GOT3 (cell line): ENCODE data around the gene BANF2.
"Not testable (repeated sequence)": the region's sequence is repeated elsewhere in the genome, so short reads cannot be mapped to it uniquely, and the experiment has no call there.

Source experiments
- DNase-seq: peaks from one replicate; lab custom pipeline; 2025; ENCODE audit warnings: mixed read lengths; lab: John Stamatoyannopoulos, UW

The BANF2 gene

GRCh38 chr20:17699931-17700351 lies at the start of gene BANF2:
Gene BANF2, plus strand, starts transcription at chr20:17699966. Its CDS starts 25,060 bp downstream, at chr20:17725026.
- DNase-seq = no peak

DNA sequence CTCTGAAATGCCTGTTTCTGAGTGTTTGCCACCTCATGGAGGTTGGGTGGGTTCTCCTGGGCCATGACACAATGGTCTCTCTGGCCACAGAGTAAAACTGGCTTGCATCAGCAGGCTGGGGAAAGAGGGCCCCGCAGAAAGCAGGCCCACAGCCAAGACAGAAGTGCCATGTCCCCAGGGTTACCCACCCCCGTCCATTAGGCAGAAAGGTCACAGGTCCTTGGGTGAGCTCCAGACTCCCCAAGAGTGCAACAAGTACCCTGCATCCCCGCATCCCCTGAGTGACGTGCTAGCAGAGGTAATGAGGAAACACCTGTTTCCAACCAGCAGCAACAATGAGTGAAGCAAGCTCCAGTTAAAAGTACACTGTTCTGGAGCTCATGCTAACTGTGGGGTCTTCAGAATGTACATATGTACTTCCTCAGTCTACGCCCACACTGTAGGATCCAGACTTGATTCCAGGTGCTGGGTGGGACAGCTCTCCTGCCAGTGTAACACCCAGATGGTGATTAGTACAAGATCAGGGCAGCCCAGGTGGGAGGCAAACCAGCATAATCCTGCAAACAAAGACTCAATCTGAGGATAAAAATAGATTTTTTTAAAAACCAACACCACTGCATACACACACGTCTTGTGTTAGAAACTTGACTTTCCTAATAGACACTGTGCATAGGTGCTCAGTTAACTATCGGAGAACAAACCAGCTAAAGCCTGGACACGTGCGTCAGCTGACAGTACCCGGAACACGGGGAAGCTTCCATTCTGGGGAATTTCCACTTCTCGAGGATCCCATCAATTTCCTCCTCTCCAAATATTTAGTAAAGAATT lies 49.3 kb upstream of the BANF2 start:
- no peak for DNase-seq

- no peak for DNase-seq
Observed at GRCh38 chr20:17651129-17651759, 48.5 kb upstream of the BANF2 start.

GRCh38 chr20:17651760-17652388 lies 47.9 kb upstream of the BANF2 start:
- DNase-seq = no peak

GRCh38 chr20:17652411-17652810 lies 47.4 kb upstream of the BANF2 start:
- DNase-seq = no peak

DNA sequence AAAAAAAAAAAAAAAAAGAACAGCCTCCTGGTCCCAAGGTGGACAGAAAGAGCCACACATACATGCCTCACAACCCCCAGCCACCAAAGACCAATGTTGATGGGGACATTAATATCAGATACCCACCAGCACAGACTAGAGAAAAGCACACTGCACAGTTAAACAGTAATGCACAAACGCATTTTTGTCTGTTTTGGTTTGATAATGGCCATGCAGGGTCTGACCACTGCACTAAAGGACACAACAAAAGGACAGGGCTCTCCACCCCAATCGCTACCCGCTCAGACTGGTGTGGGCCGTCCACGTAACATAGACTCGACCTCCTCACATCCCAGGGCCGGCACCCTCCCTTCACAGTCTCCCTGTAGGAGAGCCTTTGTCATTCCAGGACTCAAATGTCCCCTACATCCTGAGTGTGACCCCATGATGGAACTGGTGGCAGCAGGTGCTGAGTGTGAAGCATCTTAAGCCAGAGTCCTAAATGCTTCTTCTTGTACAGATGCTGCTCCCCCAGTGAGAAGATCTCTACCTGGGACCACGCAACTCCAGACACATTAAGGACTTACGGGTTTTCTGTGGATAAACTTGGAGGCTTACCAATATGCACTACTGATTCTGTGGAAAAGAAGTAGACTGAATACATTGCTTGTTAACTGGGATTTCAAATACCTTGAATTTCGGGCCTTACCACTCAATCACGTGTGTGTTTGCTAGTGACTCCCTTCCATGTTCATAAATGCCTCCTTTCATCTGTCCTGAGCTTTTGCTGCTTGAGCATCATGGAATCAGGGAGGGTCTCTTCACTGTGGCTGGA lies 45.7 kb upstream of the BANF2 start:
- DNase-seq = no peak

DNA sequence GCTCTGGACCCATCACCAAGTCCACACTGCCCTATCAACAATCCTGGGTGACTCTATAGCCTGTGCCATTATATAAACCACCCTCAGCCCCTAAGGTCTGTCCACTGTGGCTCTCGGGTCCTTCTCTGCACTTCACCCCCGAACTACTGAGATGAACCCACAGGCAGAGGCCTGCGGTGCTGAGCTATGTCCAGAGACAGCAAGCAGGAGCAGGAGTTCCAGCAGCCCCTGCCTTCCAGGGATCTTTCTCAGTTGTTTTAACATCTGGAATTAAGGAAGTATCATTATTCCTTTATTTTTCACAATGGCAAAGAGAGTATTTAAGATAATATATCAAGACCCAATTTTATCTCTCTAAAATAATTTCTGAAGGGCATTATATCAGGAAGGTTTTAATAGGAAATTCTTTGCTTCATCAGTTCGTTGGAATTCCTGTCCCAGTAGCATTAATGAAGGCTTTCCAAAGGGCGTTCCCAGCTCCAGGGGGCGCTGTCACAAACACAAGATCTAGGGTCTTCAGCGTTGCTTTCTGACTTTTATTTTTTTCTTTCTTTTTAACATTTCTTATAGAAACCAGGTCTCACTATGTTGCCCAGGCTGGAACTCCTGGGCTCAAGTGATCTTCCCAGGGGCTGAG lies 45.0 kb upstream of the BANF2 start:
- DNase-seq = no peak

- DNase-seq = no peak
Observed at GRCh38 chr20:17655286-17655651, 44.5 kb upstream of the BANF2 start.

- DNase-seq = no peak
Observed at GRCh38 chr20:17655865-17656479, 43.8 kb upstream of the BANF2 start.

DNA sequence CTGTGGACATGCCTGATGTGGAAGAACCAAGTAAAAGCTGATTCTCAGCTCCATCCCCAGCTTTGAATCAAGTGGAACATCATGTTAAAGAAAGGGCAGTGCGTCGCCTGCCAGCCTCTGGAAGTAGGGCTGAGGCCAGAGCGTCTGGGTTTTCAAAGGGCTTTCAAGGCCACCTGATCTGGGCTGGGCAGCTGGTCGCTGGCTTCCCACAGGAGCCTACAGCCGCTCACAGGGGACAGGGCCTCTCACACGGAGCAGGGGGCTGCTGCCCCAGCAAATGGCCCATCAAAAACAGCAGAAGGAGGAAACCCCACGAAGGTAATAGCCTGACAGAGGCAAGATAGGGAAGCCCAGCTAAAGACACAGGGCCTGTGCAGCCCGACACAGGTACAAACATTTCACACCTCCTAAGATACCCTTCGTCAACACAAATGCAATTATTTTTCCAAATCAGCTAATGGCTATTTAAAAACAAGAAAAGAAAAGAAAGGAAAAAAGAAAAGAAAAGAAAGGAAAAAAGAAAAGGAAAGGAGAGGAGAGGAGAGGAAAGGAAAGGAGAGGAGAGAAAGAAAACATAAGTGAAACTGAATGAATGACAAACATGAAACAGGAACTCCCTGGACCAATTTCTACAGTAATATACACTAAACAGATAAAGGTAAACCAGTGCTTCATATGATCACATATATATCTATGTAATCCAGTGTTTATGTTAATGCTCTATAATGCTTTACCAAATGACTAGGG lies 42.5 kb upstream of the BANF2 start:
- DNase-seq = no peak

GRCh38 chr20:17657898-17658647 lies 41.7 kb upstream of the BANF2 start:
- DNase-seq = no peak

DNA sequence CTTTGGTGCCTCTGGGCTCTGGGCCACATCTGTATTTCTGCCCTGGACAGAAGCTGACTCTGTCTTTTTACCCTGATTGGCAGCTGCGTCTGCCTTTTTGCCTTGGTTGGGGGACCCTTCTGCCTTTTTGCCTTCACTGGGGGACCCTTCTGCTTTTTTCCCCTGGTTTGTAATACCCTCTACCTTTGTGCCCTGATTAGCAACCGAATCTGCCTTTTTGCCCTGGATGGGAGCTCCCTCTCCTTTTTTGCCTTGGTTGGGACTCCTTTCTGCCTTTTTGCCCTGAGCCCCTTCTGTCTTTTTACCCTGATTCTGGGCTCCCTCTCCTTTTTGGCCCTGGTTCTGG lies 41.1 kb upstream of the BANF2 start:
- DNase-seq = no peak

GRCh38 chr20:17659344-17659743 lies 40.4 kb upstream of the BANF2 start:
- not testable (repeated sequence) for DNase-seq

- no peak for DNase-seq
Observed at GRCh38 chr20:17659801-17660200, 40.0 kb upstream of the BANF2 start.

GRCh38 chr20:17660667-17661066 lies 39.1 kb upstream of the BANF2 start:
- DNase-seq = no peak

- DNase-seq = no peak
Observed at GRCh38 chr20:17661121-17661744, 38.5 kb upstream of the BANF2 start.

GRCh38 chr20:17662333-17663039 lies 37.3 kb upstream of the BANF2 start:
- peak; percentile 27 for DNase-seq

- no peak for DNase-seq
Observed at GRCh38 chr20:17663040-17663399, 36.7 kb upstream of the BANF2 start.

- no peak for DNase-seq
Observed at GRCh38 chr20:17663486-17663885, 36.3 kb upstream of the BANF2 start.
